CD4-positive, CD25-positive, alpha-beta regulatory T cell (primary cell): Measurements from ENCODE around the gene TMEM238L. TPM values are rescaled to one million over a fixed set of nuclear protein-coding genes. Genes with fewer than 3 reads are reported as not detected.

Source experiments
- ATAC-seq, 2 donors: fragments of 150-1000 bp; cut with Tn5 transposase; one replicate each; pipeline ENCODE4 v1.10.0; 2021; ENCODE audit warnings: low read depth in 2 of 2, moderate number of reproducible peaks in 2 of 2, moderate library complexity in 1 of 2
- DNase-seq, 3 donors: peaks; one replicate each; pipeline versions ENCODE4 v3.0.0 to v3.0.0-alpha.2; 2012 to 2022; ENCODE audit warnings: mixed read lengths in 1 of 3
- H3K27ac ChIP-seq: one replicate; pipeline ENCODE4 v1.7.0; 2013; ENCODE audit warnings: mild to moderate bottlenecking, low read length; ENCODE audit not compliant: insufficient read depth, poor library complexity, severe bottlenecking
- H3K27me3 ChIP-seq: one replicate; pipeline ENCODE4 v1.7.0; 2013; ENCODE audit warnings: low read length; ENCODE audit not compliant: control insufficient read depth, insufficient read depth
- H3K36me3 ChIP-seq: one replicate; pipeline ENCODE4 v1.7.0; 2013; ENCODE audit warnings: mild to moderate bottlenecking, low read length, moderate library complexity; ENCODE audit not compliant: control insufficient read depth, insufficient read depth
- H3K4me1 ChIP-seq: 2 replicates; pipeline ENCODE4 v1.7.0; 2013; ENCODE audit warnings: mild to moderate bottlenecking, low read length; ENCODE audit not compliant: insufficient read depth, control insufficient read depth, poor library complexity, severe bottlenecking
- H3K4me3 ChIP-seq: one replicate; pipeline ENCODE4 v1.7.0; 2013; ENCODE audit warnings: low read depth, mild to moderate bottlenecking, low read length, moderate library complexity
- H3K9me3 ChIP-seq, 2 experiments: 1 replicate in 1 of 2; 2 replicates in 1 of 2; pipeline ENCODE4 v1.7.0; 2013; ENCODE audit warnings: low read length in 2 of 2, mild to moderate bottlenecking in 1 of 2, moderate library complexity in 1 of 2; ENCODE audit not compliant: control insufficient read depth in 2 of 2
- H3K27ac Mint-ChIP-seq, 3 donors: one replicate each; pipeline ENCODE4 v1.8.0; 2020 to 2022; ENCODE audit warnings: mild to moderate bottlenecking in 3 of 3, mixed read lengths in 3 of 3, moderate library complexity in 2 of 3
- H3K27me3 Mint-ChIP-seq: one replicate; pipeline ENCODE4 v1.8.0; 2022; ENCODE audit warnings: mild to moderate bottlenecking, mixed read lengths
- H3K36me3 Mint-ChIP-seq: one replicate; pipeline ENCODE4 v1.8.0; 2020; ENCODE audit warnings: mixed read lengths
- H3K4me1 Mint-ChIP-seq, 4 donors: one replicate each; pipeline ENCODE4 v1.8.0; 2020 to 2022; ENCODE audit warnings: mixed read lengths in 4 of 4, mild to moderate bottlenecking in 1 of 4
- H3K4me3 Mint-ChIP-seq, 4 donors: one replicate each; pipeline ENCODE4 v1.8.0; 2020 to 2022; ENCODE audit warnings: mild to moderate bottlenecking in 4 of 4, mixed read lengths in 4 of 4, moderate library complexity in 3 of 4
- H3K9me3 Mint-ChIP-seq, 7 donors: one replicate each; pipeline ENCODE4 v1.8.0; 2020 to 2022; ENCODE audit warnings: mixed read lengths in 7 of 7, mild to moderate bottlenecking in 3 of 7, moderate library complexity in 2 of 7
- polyA plus RNA-seq, 4 donors: library from polyadenylated mRNA; unstranded; fragments of 300-500 nt; fragmentation: Illumina TruSeq; gene quantifications; one replicate each; pipeline ENCODE4 v1.2.3, GENCODE V29; 2021
- total RNA-seq: library from RNA; stranded (reverse); gene quantifications from one replicate; pipeline ENCODE4 v1.2.3, GENCODE V29; 2022

TMEM238L gene
- total and polyA plus RNA-seq, 5 donors from 2014 or later = not detected

DNA sequence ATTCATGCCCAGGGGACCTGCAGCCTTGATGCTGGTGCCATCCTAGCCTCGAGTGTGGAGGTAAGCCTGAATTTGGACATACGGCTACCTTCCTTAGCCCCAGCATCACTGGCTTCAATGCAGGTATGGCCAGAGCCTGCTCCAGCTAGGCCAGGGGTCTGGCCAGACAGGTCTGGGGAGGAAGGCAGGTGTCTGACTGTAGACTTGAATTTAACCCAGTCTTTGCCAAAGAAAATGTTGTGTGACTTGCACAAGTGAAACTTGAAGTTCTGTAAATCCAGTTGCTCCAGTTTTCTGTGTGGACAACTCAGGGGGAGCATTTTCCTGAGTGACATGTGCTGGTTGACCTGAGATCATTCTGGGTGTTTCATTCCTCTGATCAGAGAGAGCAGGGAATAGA is 32.8 kb downstream of the TMEM238L start:
- H3K4me3 Mint-ChIP-seq = no peak overlapping the region
- Histone ChIP-seq H3K36me3 (no peaks in the 10 kb centered on the region), H3K27me3 (no peaks in the 10 kb centered on the region), H3K27ac (no peak overlapping the region), H3K4me1 (no peaks in the 10 kb centered on the region), H3K9me3 (peaks cover 8 to 9% of the 10 kb centered on the region in 2 experiments), H3K4me3 (no peak overlapping the region)
- no peaks in the 10 kb centered on the region for H3K4me1 Mint-ChIP-seq
- peaks cover 0 to 13% (median 5%) of the 10 kb centered on the region in 7 donors for H3K9me3 Mint-ChIP-seq
- ATAC-seq (no peak), DNase-seq (no peak)
- H3K27ac Mint-ChIP-seq = no peak overlapping the region
- H3K36me3 Mint-ChIP-seq = no peaks in the 10 kb centered on the region
- no peaks in the 10 kb centered on the region for H3K27me3 Mint-ChIP-seq

DNA sequence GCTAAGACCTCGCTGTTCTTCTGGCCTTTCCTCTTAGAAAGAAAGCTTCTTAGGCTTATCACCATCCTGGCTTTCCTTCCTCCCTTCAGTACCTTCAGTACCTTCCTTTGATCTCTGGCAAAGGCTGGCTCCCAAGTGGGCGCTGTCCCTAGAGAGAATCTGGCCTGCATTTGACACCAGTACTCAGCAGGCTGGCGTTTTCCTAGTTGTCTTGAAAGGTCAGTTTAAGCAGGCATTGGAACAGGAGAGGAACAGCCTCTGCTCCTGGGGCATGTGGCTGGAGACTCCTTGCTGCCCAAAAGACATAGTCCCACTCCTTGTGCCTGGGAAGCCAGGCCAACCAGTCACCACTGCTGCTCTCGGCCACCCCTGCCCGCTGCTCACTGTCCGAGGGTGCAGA is 34.1 kb downstream of the TMEM238L start:
- no peaks in the 10 kb centered on the region for H3K36me3 Mint-ChIP-seq
- Histone ChIP-seq H3K9me3 (peaks cover 8 to 9% of the 10 kb centered on the region in 2 experiments), H3K27me3 (no peaks in the 10 kb centered on the region), H3K36me3 (no peaks in the 10 kb centered on the region), H3K4me1 (no peaks in the 10 kb centered on the region), H3K27ac (no peak overlapping the region), H3K4me3 (no peak overlapping the region)
- ATAC-seq (no peak), DNase-seq (no peak)
- H3K4me3 Mint-ChIP-seq = no peak overlapping the region
- no peaks in the 10 kb centered on the region for H3K4me1 Mint-ChIP-seq
- peaks cover 0 to 15% (median 5%) of the 10 kb centered on the region in 7 donors for H3K9me3 Mint-ChIP-seq
- no peaks in the 10 kb centered on the region for H3K27me3 Mint-ChIP-seq
- no peak overlapping the region for H3K27ac Mint-ChIP-seq

DNA sequence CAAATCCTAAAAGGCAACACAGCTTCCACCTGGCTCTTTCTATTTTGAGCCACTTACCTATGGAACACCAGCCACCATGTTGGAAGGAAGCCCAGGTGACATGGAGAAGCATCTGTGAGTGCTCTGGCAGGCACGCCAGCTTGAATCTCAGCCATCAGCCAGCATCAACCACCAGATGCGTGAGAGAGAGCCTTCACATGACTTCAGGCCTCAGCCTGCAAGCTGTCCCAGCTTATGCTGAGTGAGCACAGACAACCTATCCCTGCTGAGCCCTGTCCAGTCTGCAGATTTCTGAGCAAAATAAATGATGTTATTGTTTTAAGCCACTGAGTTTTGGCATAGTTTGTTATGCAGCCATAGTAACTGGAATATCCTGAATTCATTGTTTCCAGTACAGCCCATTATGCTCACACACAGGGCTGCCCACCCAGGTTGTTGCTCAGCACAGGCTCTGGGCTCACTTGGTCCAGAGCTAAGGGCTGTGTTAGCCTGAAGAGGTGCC is 35.1 kb downstream of the TMEM238L start:
- ATAC-seq (no peak), DNase-seq (no peak)
- no peaks in the 10 kb centered on the region for H3K27me3 Mint-ChIP-seq
- no peaks in the 10 kb centered on the region for H3K36me3 ChIP-seq
- H3K4me3 ChIP-seq = no peak overlapping the region
- H3K27me3 ChIP-seq = no peaks in the 10 kb centered on the region
- no peaks in the 10 kb centered on the region for H3K4me1 Mint-ChIP-seq
- H3K9me3 ChIP-seq = peaks cover 8 to 9% of the 10 kb centered on the region in 2 experiments
- no peak overlapping the region for H3K27ac ChIP-seq
- H3K4me1 ChIP-seq = no peaks in the 10 kb centered on the region
- H3K4me3 Mint-ChIP-seq = no peak overlapping the region
- H3K27ac Mint-ChIP-seq = no peak overlapping the region
- no peaks in the 10 kb centered on the region for H3K36me3 Mint-ChIP-seq
- H3K9me3 Mint-ChIP-seq = peaks cover 0 to 15% (median 5%) of the 10 kb centered on the region in 7 donors

DNA sequence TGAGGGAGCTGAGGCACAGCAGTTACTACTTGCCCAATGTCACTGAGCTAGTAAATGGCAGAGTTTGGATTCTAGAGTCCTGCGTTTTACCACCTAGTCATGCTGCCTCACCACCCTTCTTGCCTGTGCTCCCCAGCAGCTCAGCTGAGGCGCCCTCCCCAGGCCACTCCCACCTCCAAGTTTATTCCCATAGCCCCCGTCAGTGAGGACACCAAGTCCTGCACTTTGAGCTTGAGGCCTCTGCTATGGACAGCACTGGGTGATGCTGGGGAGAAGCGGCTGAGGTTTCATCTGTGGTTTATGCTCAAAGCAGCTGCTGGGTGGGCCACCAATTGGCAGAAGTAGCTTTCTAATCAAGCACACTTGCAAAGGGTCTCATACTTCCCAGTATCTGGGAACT is 36.7 kb downstream of the TMEM238L start:
- Mint-ChIP-seq H3K36me3 (no peaks in the 10 kb centered on the region), H3K4me3 (no peak overlapping the region), H3K9me3 (peaks cover 0 to 11% (median 3%) of the 10 kb centered on the region in 7 donors), H3K27ac (no peak overlapping the region), H3K27me3 (no peaks in the 10 kb centered on the region), H3K4me1 (no peaks in the 10 kb centered on the region)
- Histone ChIP-seq H3K9me3 (peaks cover 4 to 5% of the 10 kb centered on the region in 2 experiments), H3K27ac (no peak overlapping the region), H3K36me3 (no peaks in the 10 kb centered on the region), H3K27me3 (no peaks in the 10 kb centered on the region), H3K4me1 (no peaks in the 10 kb centered on the region), H3K4me3 (no peak overlapping the region)
- no peak for DNase-seq
- no peak for ATAC-seq

DNA sequence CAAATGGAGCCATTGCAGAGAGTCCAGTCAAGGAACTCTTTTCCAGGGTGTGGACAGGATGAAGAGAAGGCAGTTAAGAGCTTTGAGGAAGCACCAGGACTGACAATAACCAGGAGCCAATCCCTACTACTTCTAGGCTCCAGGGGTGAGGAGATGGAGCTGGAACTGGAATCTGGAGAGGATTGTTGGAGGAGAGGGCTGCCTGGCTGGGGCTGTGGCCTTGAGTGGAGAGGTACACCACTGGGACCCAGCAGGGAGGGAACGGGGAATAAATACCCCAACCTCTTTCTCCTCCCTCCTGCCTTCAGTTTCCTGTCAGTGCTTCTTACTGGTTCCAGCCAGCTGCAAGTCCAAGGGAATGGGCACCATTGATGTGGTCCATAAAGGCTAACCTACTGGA is 41.9 kb downstream of the TMEM238L start:
- Mint-ChIP-seq H3K27ac (no peak overlapping the region), H3K36me3 (no peaks in the 10 kb centered on the region), H3K27me3 (no peaks in the 10 kb centered on the region), H3K4me1 (no peaks in the 10 kb centered on the region), H3K9me3 (peaks cover 0 to 5% (median 0%) of the 10 kb centered on the region in 7 donors), H3K4me3 (no peak overlapping the region)
- no peaks in the 10 kb centered on the region for H3K4me1 ChIP-seq
- ATAC-seq (no peak), DNase-seq (no peak)
- no peaks in the 10 kb centered on the region for H3K36me3 ChIP-seq
- H3K27me3 ChIP-seq = no peaks in the 10 kb centered on the region
- no peak overlapping the region for H3K4me3 ChIP-seq
- H3K27ac ChIP-seq = no peak overlapping the region
- no peaks in the 10 kb centered on the region for H3K9me3 ChIP-seq

- H3K36me3 Mint-ChIP-seq = no peaks in the 10 kb centered on the region
- peaks cover 0 to 2% (median 0%) of the 10 kb centered on the region in 4 donors for H3K4me1 Mint-ChIP-seq
- H3K4me3 Mint-ChIP-seq = no peak overlapping the region
- H3K9me3 Mint-ChIP-seq = peaks cover 0 to 3% (median 0%) of the 10 kb centered on the region in 7 donors
- ATAC-seq (no peak), DNase-seq (no peak)
- no peak overlapping the region for H3K27ac Mint-ChIP-seq
- Histone ChIP-seq H3K9me3 (no peaks in the 10 kb centered on the region), H3K4me1 (no peaks in the 10 kb centered on the region), H3K36me3 (no peaks in the 10 kb centered on the region), H3K27ac (no peak overlapping the region), H3K4me3 (no peak overlapping the region), H3K27me3 (no peaks in the 10 kb centered on the region)
- H3K27me3 Mint-ChIP-seq = no peaks in the 10 kb centered on the region
Measured at GRCh38 chr17:10761281-10761680, 42.6 kb downstream of the TMEM238L start.

DNA sequence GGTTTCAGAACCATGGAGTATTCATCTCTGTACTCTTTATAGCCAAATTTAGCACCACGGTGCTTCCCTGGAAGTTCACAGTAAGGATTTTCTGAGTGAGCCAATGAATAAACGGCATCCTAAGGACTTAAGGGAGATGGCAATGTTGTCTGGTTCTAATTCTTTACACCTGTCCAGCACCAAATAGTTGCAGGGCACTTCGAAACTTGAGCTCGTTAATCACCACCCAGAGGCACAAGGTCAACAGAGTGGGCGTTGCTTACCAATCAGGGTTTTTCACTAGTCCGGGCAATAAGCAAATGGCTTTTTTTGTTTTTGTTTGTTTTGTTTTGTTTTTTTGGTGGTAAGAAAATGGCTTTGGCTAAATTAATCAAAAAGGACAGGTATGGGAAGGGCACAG is 45.8 kb downstream of the TMEM238L start:
- no peaks in the 10 kb centered on the region for H3K4me1 ChIP-seq
- no peak overlapping the region for H3K4me3 Mint-ChIP-seq
- ATAC-seq (no peak), DNase-seq (no peak)
- H3K27me3 Mint-ChIP-seq = no peaks in the 10 kb centered on the region
- no peak overlapping the region for H3K27ac ChIP-seq
- no peak overlapping the region for H3K4me3 ChIP-seq
- peaks cover 0 to 5% (median 0%) of the 10 kb centered on the region in 4 donors for H3K4me1 Mint-ChIP-seq
- no peaks in the 10 kb centered on the region for H3K36me3 Mint-ChIP-seq
- H3K9me3 ChIP-seq = no peaks in the 10 kb centered on the region
- peaks cover 0 to 2% (median 0%) of the 10 kb centered on the region in 7 donors for H3K9me3 Mint-ChIP-seq
- no peaks in the 10 kb centered on the region for H3K27me3 ChIP-seq
- peak overlapping the region in 1 of 3 donors; percentile 35 for H3K27ac Mint-ChIP-seq
- H3K36me3 ChIP-seq = no peaks in the 10 kb centered on the region

DNA sequence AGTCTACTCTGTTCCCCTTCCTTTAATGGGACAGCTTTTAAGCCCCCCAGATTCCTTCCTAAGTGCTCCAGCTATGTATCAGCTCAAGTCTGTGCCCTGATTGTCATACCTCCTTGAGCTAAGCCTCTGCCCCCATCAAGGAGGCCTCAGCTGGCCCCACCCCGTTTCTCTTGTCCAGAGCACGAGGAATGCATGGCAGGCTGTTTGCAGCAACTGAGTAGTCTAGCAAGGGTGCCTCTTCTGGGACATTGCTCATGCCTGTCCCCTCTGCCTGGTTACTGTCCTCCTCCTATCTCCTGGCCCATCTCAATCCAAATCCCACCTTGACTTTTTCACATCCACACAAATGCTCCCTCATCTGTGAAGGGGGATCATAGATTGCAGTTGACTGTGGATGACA is 46.3 kb downstream of the TMEM238L start:
- H3K27ac ChIP-seq = no peak overlapping the region
- H3K36me3 ChIP-seq = no peaks in the 10 kb centered on the region
- peaks cover 0 to 5% (median 0%) of the 10 kb centered on the region in 4 donors for H3K4me1 Mint-ChIP-seq
- ATAC-seq (no peak), DNase-seq (no peak)
- no peak overlapping the region for H3K4me3 Mint-ChIP-seq
- H3K9me3 Mint-ChIP-seq = peaks cover 0 to 2% (median 0%) of the 10 kb centered on the region in 7 donors
- peak overlapping the region in 1 of 3 donors; percentile 35 for H3K27ac Mint-ChIP-seq
- no peaks in the 10 kb centered on the region for H3K4me1 ChIP-seq
- no peaks in the 10 kb centered on the region for H3K36me3 Mint-ChIP-seq
- H3K27me3 ChIP-seq = no peaks in the 10 kb centered on the region
- H3K9me3 ChIP-seq = no peaks in the 10 kb centered on the region
- H3K4me3 ChIP-seq = no peak overlapping the region
- H3K27me3 Mint-ChIP-seq = no peaks in the 10 kb centered on the region
